Left lung (tissue), 14 donors: ENCODE data around the gene WWC2. TPM values are rescaled to one million over a fixed set of nuclear protein-coding genes. Genes with fewer than 3 reads are reported as not detected.

Source experiments
- ATAC-seq: fragments of 200-7000 bp; cut with Tn5 transposase; one replicate; pipeline ENCODE4 v1.9.1; 2020; ENCODE audit warnings: moderate library complexity
- DNase-seq, 4 donors: peaks; one replicate each; pipeline ENCODE4 v3.0.0-alpha.2; 2013 to 2020
- H3K27ac ChIP-seq, 2 donors: fragments of 200-600 bp; sonication (generic) in 1 of 2; one replicate each; pipeline versions ENCODE4 v1.5.0 to v1.8.0; 2020 to 2021
- H3K27me3 ChIP-seq, 2 donors: fragments of 200-600 bp; sonication (generic) in 1 of 2; one replicate each; pipeline versions ENCODE4 v1.5.0 to v1.8.0; 2020 to 2021
- H3K36me3 ChIP-seq, 2 donors: fragments of 200-600 bp; sonication (generic) in 1 of 2; one replicate each; pipeline versions ENCODE4 v1.5.0 to v1.8.0; 2020 to 2021
- H3K4me1 ChIP-seq, 2 donors: fragments of 200-600 bp; one replicate each; pipeline ENCODE4 v1.8.0; 2021
- H3K4me3 ChIP-seq, 2 donors: fragments of 200-600 bp; sonication (generic) in 1 of 2; one replicate each; pipeline versions ENCODE4 v1.5.0 to v1.8.0; 2020 to 2021; ENCODE audit warnings: mild to moderate bottlenecking in 1 of 2
- H3K9me3 ChIP-seq, 2 donors: fragments of 200-600 bp; sonication (generic) in 1 of 2; one replicate each; pipeline versions ENCODE4 v1.5.0 to v1.8.0; 2020 to 2021
- intact Hi-C, 2 donors: fragments of 100-400 bp; cut with DNase I; formaldehyde crosslinking; loops; one replicate each; pipeline versions ENCODE4 v1.11.2 to v1.14.2; 2022
- long read RNA-seq, 12 donors: library from polyadenylated mRNA in 2 of 12; unstranded in 2 of 12; transcript quantifications; one replicate each; pipeline ENCODE4 v2.0.0 and lab custom pipeline, GENCODE V29; 2019 to 2026
- polyA plus RNA-seq, 6 donors: library from polyadenylated mRNA; unstranded; fragments of 120-200 nt; gene quantifications; one replicate each; pipeline ENCODE4 v1.2.1, GENCODE V29; 2013; ENCODE audit not compliant: insufficient read length in 6 of 6
- total RNA-seq, 2 donors: library from RNA; stranded (reverse); fragmentation: NEBNext Ultra II Directional; extraction: Animal tissue kit (Norgen Biotek cat#: 25700); gene quantifications; one replicate each; pipeline ENCODE4 v1.2.1, GENCODE V29; 2021
- TF ChIP-seq, protein P1 (sequence below), 2 donors: fragments of 200-600 bp; sonication (generic) in 1 of 2; IDR thresholded peaks; one replicate each; pipeline versions ENCODE4 v1.5.0 to v1.8.0; 2021; ENCODE audit warnings: antibody characterized with exemption in 2 of 2
- donor health status: DM: no; HTN: yes; CAD: no.
- donor health status: DM: no; HTN: no; CAD: no.

The WWC2 gene
- 10 to 100 TPM; 55.4 to 96.9 TPM for total RNA-seq
- polyA plus RNA-seq, result 10 to 100 TPM; 39.6 to 68.1 (median 48.1) TPM
- long read RNA-seq, donor 1, full-length matches to known transcripts, result 5 of 5 reads
- long read RNA-seq, donor 1, partial matches to known transcripts, result 0 of 5 reads
- long read RNA-seq, donor 1, other reads (novel, unspliced or antisense), result 0 of 5 reads
- long read RNA-seq, donor 2, full-length matches to known transcripts, result 4 of 9 reads
- long read RNA-seq, donor 2, partial matches to known transcripts, result 5 of 9 reads
- long read RNA-seq, donor 2, other reads (novel, unspliced or antisense), result 0 of 9 reads
- long read RNA-seq, donor 3, full-length matches to known transcripts, result 4 of 4 reads
- long read RNA-seq, donor 3, partial matches to known transcripts, result 0 of 4 reads
- long read RNA-seq, donor 3, other reads (novel, unspliced or antisense), result 0 of 4 reads
- long read RNA-seq, donor 4, partial matches to known transcripts, result 3 of 4 reads
- long read RNA-seq, donor 4, other reads (novel, unspliced or antisense), result 1 of 4 reads
- long read RNA-seq, donor 5, full-length matches to known transcripts, result 1 of 1 reads
- long read RNA-seq, donor 5, partial matches to known transcripts, result 0 of 1 reads
- long read RNA-seq, donor 5, other reads (novel, unspliced or antisense), result 0 of 1 reads
- long read RNA-seq, donor 6, full-length matches to known transcripts, result 3 of 3 reads
- long read RNA-seq, donor 6, partial matches to known transcripts, result 0 of 3 reads
- long read RNA-seq, donor 6, other reads (novel, unspliced or antisense), result 0 of 3 reads
- long read RNA-seq, donor 7, full-length matches to known transcripts, result 2 of 2 reads
- long read RNA-seq, donor 7, partial matches to known transcripts, result 0 of 2 reads
- long read RNA-seq, donor 7, other reads (novel, unspliced or antisense), result 0 of 2 reads
- long read RNA-seq, donor 8, full-length matches to known transcripts, result 2 of 2 reads
- long read RNA-seq, donor 8, partial matches to known transcripts, result 0 of 2 reads
- long read RNA-seq, donor 8, other reads (novel, unspliced or antisense), result 0 of 2 reads
- long read RNA-seq, donor 9, result 0 reads
- long read RNA-seq, donor 10, partial matches to known transcripts, result 4 of 4 reads
- long read RNA-seq, donor 10, other reads (novel, unspliced or antisense), result 0 of 4 reads
- long read RNA-seq, donor 11, partial matches to known transcripts, result 0 of 3 reads
- long read RNA-seq, donor 11, other reads (novel, unspliced or antisense), result 0 of 3 reads
- long read RNA-seq, donor 12, full-length matches to known transcripts, result 2 of 2 reads
- long read RNA-seq, donor 12, partial matches to known transcripts, result 0 of 2 reads
- long read RNA-seq, donor 12, other reads (novel, unspliced or antisense), result 0 of 2 reads

DNA sequence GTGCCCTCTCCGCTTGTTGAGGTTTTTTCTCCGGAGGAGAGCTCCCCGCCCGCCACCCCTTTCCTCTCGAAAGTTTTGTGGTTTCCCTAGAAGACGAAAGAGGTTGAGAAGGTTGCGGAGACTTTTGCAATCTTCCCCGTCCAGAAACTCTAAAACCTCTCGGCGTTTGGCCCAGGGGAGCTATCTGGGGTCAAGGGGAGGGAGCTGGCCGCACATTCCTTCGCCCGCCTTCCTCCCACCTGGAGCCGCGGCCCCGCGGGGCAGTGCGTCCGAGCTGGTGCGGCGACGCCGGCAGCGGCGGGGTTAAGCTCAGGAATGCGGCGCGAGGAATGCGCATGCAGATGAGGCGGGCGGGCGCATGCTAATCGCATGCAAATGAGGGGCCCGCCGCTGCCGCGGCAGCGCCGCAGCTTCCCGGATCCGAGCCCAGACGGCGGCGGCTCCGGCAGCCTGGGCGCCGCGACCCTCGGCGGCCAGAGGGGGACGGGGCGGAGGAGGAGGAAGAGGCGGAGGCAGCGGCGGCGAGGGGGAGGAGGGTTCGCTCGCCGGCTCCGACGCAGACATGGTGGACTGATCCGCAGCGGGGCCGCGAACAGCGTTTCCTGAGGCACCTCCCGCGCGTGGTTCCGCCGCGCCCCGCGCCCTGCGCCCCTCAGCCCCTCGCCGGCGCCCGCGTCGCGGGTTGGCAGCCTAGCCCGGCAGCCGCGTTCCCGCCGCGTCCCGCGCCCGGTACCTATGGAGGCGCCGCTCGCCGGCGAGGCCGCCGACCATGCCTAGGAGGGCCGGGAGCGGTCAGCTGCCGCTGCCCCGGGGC is at the start of gene WWC2:
TSS of gene WWC2 (plus strand) at position 535 of the 814 bp plus-strand sequence. CDS start at position 770, 235 bp downstream.
- Histone ChIP-seq H3K27ac (peak within 1 kb of the TSS; percentile 98), H3K4me1 (peaks cover 4 to 29% of the 10 kb centered on the region in 2 donors), H3K36me3 (no peaks in the 10 kb centered on the region), H3K9me3 (no peaks in the 10 kb centered on the region), H3K27me3 (peaks cover 0 to 56% of the 10 kb centered on the region in 2 donors), H3K4me3 (peak within 1 kb of the TSS; percentile 69 to 75)
- ATAC-seq (peak; percentile 89), DNase-seq (peak; percentile 91 to 96 (median 94))
- TF ChIP-seq, protein P1, sequence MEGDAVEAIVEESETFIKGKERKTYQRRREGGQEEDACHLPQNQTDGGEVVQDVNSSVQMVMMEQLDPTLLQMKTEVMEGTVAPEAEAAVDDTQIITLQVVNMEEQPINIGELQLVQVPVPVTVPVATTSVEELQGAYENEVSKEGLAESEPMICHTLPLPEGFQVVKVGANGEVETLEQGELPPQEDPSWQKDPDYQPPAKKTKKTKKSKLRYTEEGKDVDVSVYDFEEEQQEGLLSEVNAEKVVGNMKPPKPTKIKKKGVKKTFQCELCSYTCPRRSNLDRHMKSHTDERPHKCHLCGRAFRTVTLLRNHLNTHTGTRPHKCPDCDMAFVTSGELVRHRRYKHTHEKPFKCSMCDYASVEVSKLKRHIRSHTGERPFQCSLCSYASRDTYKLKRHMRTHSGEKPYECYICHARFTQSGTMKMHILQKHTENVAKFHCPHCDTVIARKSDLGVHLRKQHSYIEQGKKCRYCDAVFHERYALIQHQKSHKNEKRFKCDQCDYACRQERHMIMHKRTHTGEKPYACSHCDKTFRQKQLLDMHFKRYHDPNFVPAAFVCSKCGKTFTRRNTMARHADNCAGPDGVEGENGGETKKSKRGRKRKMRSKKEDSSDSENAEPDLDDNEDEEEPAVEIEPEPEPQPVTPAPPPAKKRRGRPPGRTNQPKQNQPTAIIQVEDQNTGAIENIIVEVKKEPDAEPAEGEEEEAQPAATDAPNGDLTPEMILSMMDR (IDR thresholded peaks at IDR 0.05), result peak in 1 of 2 donors; percentile 33
- intact Hi-C loops, result no loop called here

DNA sequence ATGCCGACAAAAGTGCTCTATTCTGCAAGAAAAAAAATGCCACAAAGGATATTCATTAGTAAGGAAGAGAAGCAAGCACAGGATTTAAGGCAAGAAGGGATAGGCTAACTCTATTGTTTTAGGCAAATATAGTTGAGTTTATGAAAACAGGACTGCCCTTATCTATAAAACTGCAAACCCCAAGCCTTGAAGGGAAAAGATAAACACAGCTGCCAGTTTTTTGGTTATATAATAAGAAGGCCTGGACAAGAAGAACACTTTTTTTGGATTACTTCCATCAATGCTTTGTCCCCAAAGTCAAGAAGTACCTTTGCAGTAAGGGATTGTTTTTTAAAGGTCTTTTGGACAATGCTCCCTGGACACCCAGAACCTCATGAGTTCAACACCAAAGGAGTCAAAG is 45.4 kb upstream of the WWC2 start:
- Histone ChIP-seq H3K4me3 (no peak overlapping the region), H3K9me3 (peaks cover 0 to 6% of the 10 kb centered on the region in 2 donors), H3K36me3 (no peaks in the 10 kb centered on the region), H3K27me3 (no peaks in the 10 kb centered on the region), H3K4me1 (no peaks in the 10 kb centered on the region), H3K27ac (no peak overlapping the region)
- intact Hi-C loops, result no loop called here
- TF ChIP-seq, protein P1 (IDR thresholded peaks at IDR 0.05), result no peak
- DNase-seq (no peak), ATAC-seq (no peak)

DNA sequence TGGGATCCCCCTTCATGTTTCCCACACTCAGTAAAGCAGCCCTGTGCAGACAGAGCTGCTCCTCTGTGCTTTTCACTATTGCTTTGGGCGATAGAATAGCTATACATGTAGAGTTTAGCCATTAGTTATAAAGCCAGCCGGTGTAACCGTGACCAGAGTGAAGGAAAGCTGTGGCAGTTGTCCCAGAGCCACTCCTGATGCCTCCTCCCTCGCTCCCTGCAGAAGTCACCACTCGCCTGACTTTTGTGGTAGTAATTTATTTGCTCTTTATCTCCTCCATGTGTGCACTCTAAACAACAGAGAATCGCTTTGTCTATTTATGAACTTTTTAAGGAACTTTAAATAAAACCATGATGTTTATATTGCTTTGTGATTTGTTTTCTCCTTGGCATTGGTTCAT is 41.8 kb upstream of the WWC2 start:
- intact Hi-C loops, result no loop called here
- Histone ChIP-seq H3K27me3 (no peaks in the 10 kb centered on the region), H3K4me3 (no peak overlapping the region), H3K4me1 (no peaks in the 10 kb centered on the region), H3K36me3 (no peaks in the 10 kb centered on the region), H3K9me3 (peaks cover 0 to 5% of the 10 kb centered on the region in 2 donors), H3K27ac (no peak overlapping the region)
- ATAC-seq (no peak), DNase-seq (no peak)
- TF ChIP-seq, protein P1 (IDR thresholded peaks at IDR 0.05), result no peak

DNA sequence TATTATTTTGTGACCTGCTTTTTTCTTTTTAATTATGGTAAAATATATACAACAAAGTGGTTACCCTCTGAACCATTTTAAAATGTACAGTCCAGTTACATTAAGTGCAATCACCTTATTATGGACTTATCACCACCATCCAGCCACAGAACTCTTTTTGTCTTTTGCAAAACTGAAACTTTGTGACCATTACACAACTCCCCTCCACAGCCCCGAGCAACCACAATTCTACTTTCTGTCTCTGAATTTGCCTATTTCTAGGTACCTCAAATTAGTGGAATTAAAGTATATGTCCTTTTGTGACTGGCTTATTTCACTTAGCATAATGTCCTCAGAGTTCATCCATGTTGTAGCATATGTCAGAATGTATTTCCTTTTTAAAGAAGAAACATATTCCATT is 39.3 kb upstream of the WWC2 start:
- TF ChIP-seq, protein P1 (IDR thresholded peaks at IDR 0.05), result no peak
- intact Hi-C loops, result loop anchor here in 1 of 2 donors (10.0 kb wide), 1 partner anchor 195 kb away; no protein-coding TSS in a partner anchor
- ATAC-seq (no peak), DNase-seq (no peak)
- Histone ChIP-seq H3K4me3 (no peak overlapping the region), H3K9me3 (no peaks in the 10 kb centered on the region), H3K4me1 (no peaks in the 10 kb centered on the region), H3K27me3 (no peaks in the 10 kb centered on the region), H3K27ac (no peak overlapping the region), H3K36me3 (no peaks in the 10 kb centered on the region)
